T-helper 1 cell treated with Interleukin-12 subunit alpha and Interleukin-12 subunit beta and Interleukin-4 antibody, amounts not matched to agents 30 ng/mL and 1 ng/mL, for 36 hours (primary cell): ENCODE data around the gene C16orf86. TPM values are rescaled to one million over a fixed set of nuclear protein-coding genes. Genes with fewer than 3 reads are reported as not detected.

Source experiments
- intact Hi-C: fragments of 100-400 bp; cut with micrococcal nuclease; formaldehyde crosslinking; loops from one replicate; pipeline ENCODE4 v1.15.1; 2024
- total RNA-seq: library from RNA; stranded (reverse); gene quantifications from 2 replicates; pipeline ENCODE4 v1.2.3, GENCODE V29; 2022

Gene C16orf86
- total RNA-seq, result 1.9 and 3.2 TPM in 2 replicates

GRCh38 chr16:67666559-67667452 lies at the start of gene C16orf86, which contains the start of gene ENKD1:
TSS of gene C16orf86 (plus strand) at chr16:67666814. CDS start at chr16:67666971, 157 bp downstream.
TSS of gene ENKD1 (minus strand) at chr16:67666750. CDS start at chr16:67666442, 308 bp downstream.
- intact Hi-C loops, result loop anchor here (1.0 to 5.0 kb wide), 5 partner anchors 105 to 485 kb away; partner anchors contain the start of genes CTCF, EDC4, FHOD1 and MATCAP1

GRCh38 chr16:67628216-67628615 lies 38.4 kb upstream of the C16orf86 start:
- intact Hi-C loops, result no loop called here

GRCh38 chr16:67632415-67633172 lies 34.0 kb upstream of the C16orf86 start:
- intact Hi-C loops, result no loop called here

DNA sequence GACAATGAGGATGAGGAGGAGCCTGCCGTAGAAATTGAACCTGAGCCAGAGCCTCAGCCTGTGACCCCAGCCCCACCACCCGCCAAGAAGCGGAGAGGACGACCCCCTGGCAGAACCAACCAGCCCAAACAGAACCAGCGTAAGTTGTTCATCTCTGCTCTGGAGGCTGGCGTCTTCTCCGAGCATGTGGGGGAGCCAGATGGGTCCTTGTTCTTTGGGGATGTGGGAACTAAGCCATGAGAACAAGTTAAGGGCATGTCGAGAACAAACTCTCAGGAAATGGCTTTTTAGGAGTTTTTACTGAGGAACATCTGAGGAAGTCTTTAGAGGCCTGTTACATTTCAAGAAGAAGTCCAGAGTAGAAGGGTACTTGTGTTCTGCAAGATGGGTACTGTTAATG lies 29.9 kb upstream of the C16orf86 start:
- intact Hi-C loops, result no loop called here

GRCh38 chr16:67637625-67638024 lies 29.0 kb upstream of the C16orf86 start:
- intact Hi-C loops, result no loop called here

DNA sequence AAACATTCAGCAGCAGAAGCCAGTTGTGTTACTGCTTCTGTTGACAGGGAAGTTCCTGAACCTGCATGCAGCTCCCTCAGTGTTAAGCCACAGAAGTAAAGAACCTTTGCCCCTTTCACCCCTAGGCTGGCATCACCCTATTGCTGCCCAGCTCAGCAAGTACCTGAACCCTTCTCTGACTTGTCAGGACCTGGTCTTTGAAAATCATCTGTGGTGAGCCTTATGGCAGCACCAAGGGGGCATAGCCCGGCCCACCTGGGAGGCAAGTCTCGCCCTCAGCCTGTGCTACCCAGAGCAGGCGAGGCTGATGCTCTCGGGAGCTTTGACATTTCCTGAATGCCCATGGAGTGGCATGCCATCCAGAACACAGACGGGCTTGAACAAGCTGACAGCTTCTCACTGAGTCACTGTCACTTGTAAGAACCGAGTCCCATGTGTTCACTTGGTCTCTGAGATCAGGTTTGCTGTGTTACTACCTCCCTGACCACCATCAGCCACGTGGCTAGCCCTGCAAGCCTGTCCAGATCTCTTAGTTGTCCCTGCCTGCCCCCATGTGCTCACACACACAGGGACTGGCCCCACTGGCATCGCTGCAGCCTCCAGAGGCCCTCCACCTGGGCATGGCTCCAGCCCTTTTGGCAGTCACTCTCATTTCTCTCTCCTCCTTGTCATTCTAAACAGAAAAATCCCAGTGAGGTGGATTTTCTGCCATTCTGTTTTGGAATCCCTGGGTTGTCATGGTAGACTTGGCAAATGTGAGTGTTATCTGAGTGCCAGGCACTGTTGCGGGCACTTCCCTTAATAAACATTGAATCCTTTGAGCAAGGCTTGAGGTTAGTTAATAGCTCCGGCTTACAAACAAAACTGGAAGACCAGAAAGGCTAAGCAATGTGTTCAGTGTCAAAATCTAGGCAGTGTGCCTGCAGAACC lies 24.6 kb upstream of the C16orf86 start:
- intact Hi-C loops, result no loop called here

DNA sequence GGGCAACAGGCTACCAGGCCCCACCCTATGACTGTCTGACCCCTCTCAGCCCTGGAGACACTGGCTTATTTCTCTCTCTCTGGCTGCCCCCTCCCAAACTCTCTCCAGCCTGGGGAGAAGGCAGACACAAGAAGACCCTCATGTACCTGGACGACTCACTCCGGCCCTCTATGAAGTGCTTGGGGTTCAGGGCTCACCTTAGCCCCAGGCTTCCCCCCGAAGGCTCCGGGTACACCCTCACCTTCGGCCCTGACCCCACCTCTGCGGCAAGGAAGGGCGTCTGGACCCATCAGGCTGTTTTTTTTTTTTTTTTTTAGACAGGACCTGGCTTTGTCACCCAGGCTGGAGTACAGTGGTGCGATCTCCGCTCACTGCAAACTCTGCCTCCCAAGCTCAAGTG lies 22.6 kb upstream of the C16orf86 start:
- intact Hi-C loops, result loop anchor here (1.0 kb wide), 1 partner anchor 150 kb away; no protein-coding TSS in a partner anchor

- intact Hi-C loops, result loop anchor here (1.0 kb wide), 5 partner anchors 15 to 124 kb away; partner anchors contain the start of genes ACD, CTCF and PARD6A
Observed at GRCh38 chr16:67645397-67646121, 21.1 kb upstream of the C16orf86 start.

DNA sequence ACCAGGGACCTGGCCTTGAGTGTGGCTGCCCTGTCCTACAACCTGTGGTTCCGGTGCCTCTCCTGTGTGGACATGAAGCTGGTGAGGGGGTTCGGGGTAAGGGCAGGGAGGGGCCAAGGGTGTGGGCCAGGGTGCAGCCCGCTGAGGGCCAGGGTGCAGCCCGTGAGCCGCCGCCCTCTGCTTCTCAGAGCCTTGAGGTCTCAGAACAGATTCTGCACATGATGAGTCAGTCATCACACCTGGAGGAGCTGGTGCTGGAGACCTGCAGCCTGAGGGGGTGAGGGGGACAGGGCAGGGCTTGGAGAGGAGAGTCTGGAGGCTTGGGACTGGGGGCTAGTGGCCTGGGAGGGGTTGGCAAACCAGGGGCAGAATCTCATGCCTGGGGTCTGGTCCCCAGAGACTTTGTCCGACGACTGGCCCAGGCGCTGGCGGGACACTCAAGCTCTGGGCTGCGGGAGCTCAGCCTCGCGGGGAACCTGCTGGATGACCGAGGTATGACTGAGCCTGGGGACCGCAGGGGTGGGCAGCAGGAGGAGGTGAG lies 19.4 kb upstream of the C16orf86 start:
- intact Hi-C loops, result no loop called here

- intact Hi-C loops, result no loop called here
Observed at GRCh38 chr16:67647681-67648080, 18.9 kb upstream of the C16orf86 start.

GRCh38 chr16:67648088-67648763 lies 18.4 kb upstream of the C16orf86 start:
- intact Hi-C loops, result no loop called here

DNA sequence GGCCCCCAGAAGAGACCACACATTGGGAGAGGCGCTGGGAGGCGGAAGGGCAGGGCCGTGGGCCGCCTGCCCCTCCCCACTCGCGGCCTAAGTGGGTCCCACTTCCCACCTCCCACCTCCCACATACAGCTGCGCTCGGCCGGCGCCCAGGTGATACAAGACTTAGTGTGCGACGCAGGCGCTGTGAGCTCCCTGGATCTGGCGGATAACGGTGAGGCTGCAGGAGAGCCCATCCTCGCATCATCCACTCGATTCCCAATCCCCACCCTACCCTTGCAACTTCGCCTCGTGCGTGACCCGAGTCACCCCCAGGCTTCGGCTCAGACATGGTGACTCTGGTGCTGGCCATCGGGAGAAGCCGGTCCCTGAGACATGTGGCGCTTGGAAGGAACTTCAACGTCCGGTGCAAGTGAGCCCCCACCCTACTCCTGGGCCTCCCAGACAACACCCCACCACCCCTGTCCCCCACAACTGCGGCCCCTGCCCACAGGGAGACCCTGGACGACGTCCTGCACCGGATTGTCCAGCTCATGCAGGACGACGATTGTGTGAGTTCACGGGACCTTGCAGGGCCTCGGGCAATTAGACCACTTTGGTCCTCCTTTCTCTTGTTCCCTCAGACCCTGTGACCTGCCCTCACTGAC lies 17.7 kb upstream of the C16orf86 start:
- intact Hi-C loops, result no loop called here

DNA sequence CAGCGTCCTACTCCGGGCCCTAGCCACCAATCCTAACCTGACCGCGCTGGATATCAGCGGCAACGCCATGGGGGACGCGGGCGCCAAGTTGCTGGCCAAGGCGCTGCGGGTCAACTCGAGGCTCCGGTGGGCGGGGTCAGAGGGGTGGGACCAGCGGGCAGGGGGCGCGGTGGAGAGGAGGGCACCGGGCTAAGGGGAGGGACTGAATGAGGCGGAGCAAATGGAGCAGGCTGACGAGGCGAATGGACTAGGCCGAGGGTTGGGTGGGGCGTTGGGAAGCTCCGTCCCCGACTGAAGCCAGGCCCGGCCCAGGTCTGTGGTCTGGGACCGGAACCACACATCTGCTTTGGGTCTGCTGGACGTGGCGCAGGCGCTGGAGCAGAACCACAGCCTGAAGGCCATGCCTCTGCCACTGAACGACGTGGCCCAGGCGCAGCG lies 17.1 kb upstream of the C16orf86 start:
- intact Hi-C loops, result no loop called here

DNA sequence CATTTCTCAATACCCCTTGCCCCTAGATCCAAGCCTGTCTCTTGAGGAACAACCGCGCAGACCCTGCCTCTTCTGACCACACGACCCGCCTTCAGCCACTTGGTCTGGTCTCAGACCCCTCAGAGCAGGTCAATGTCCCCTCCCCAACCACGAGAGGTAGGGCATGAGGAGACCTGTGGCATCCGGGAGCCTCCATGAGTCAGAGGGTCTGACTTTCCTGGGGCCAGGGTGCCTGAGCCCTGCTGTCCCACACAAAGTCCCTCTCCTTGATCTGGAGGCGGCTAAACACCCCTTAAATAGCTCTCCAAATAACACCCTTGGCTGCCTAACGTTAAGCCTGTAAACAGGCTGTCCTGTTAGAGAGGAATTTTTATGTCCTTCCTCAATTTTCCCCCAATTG lies 16.6 kb upstream of the C16orf86 start:
- intact Hi-C loops, result no loop called here

- intact Hi-C loops, result no loop called here
Observed at GRCh38 chr16:67651039-67651438, 15.6 kb upstream of the C16orf86 start.

- intact Hi-C loops, result no loop called here
Observed at GRCh38 chr16:67651847-67652246, 14.8 kb upstream of the C16orf86 start.

- intact Hi-C loops, result no loop called here
Observed at GRCh38 chr16:67652578-67653127, 14.0 kb upstream of the C16orf86 start.

GRCh38 chr16:67653128-67653788 lies 13.4 kb upstream of the C16orf86 start:
- intact Hi-C loops, result no loop called here
